ENCODE measurements around the gene CLPSL2.

GRCh38 chr6:35786272-35786671 is 9.9 kb downstream of the CLPSL2 start:
- TF ChIP-seq FOXK2 (IDR thresholded peaks at IDR 0.05): no peak
- TF ChIP-seq BHLHE40 (IDR thresholded peaks at IDR 0.05; ENCODE audit: borderline replicate concordance): no peak
- TF ChIP-seq TARDBP (IDR thresholded peaks at IDR 0.05): no peak
- no peak for TF ChIP-seq CTBP1 (IDR thresholded peaks at IDR 0.05; ENCODE audit: borderline replicate concordance)

Data from HEK293T (cell line).